ENCODE measurements around the gene HHATL.

- TF ChIP-seq POLR2A (IDR thresholded peaks at IDR 0.05; ENCODE audit: low read length) (no peak), GATA1 (IDR thresholded peaks at IDR 0.05; ENCODE audit: low read depth, low read length) (no peak)
Measured at GRCh38 chr3:42684632-42685362, 17.8 kb downstream of the HHATL start.

Data from erythroblast (primary cell).